Measurements from ENCODE around the gene CHMP3. TPM values are rescaled to one million over a fixed set of nuclear protein-coding genes. Genes with fewer than 3 reads are reported as not detected.

The CHMP3 gene
- polyA plus RNA-seq, 3 donors, result 45.4 to 115 (median 99.4) TPM

DNA sequence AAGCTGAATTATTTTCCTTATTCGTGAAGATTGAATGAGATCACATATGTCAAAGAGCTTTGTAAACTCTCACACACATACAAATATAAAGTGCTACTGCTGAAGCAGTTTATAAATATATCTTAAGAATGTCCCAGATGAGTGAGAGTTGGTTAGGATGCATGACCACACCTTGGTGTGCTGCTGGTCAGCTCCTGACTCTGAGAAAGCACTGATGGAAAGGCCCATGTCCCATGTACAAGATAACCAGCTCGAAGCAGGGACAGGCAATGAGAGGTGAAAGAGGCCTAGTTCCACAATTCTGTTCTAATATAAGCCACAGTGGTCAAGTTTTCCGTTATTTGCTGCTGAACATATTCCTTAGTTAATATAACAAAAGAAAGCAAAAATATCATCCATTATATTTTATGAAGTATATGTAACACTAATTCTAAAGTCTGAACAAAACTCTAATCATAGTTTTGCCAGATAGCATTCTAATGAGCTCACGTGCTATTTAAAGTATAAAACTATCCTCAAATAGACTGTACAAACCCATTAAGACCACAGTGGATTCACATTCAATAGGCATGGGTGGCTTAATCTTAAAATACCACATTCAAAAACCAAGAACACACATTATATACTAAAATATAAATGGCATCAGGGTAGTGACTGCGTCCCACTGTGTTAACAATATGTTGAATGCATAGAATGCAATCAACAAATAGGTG is 49.1 kb downstream of the CHMP3 start:
- no peak overlapping the region for H2AFZ ChIP-seq (ENCODE audit: insufficient read depth, low read depth, low read length, poor library complexity, severe bottlenecking)
- H3K9ac ChIP-seq (ENCODE audit: insufficient read depth, low read length, poor library complexity, severe bottlenecking), result no peak overlapping the region
- no peaks in the 10 kb centered on the region for H3K9me3 ChIP-seq (replicated peaks in 1 of 2; ENCODE audit: control insufficient read depth in 1 of 2, insufficient read depth in 1 of 2, low read length in 2 of 2)
- DNase-seq, result no peak
- no peaks in the 10 kb centered on the region for H3K27me3 Mint-ChIP-seq (ENCODE audit: low read depth in 3 of 3)
- no peaks in the 10 kb centered on the region for H3K9me3 Mint-ChIP-seq
- H3K4me3 Mint-ChIP-seq, result no peak overlapping the region
- peaks cover 37 to 54% of the 10 kb centered on the region in 2 donors for H3K36me3 Mint-ChIP-seq
- peaks cover 38% of the 10 kb centered on the region for H4K20me1 ChIP-seq (ENCODE audit: insufficient read depth, low read length)
- no peak overlapping the region for H3K4me3 ChIP-seq (replicated peaks in 1 of 3; ENCODE audit: low read depth in 2 of 3, low read length in 3 of 3)
- H3K27me3 ChIP-seq (ENCODE audit: control insufficient read depth in 2 of 2, insufficient read depth in 2 of 2, low read length in 2 of 2), result no peaks in the 10 kb centered on the region
- no peak overlapping the region for H3K27ac ChIP-seq (ENCODE audit: low read depth in 1 of 2, low read length in 2 of 2)
- no peaks in the 10 kb centered on the region for H3K4me1 Mint-ChIP-seq
- no CpG with 5 or more reads among the region's 5 CpGs for WGBS (ENCODE audit: insufficient coverage)
- H3K79me2 ChIP-seq (ENCODE audit: insufficient read depth, low read length), result peaks cover 18% of the 10 kb centered on the region
- intact Hi-C loops (cut with micrococcal nuclease), result no loop called here
- peaks cover 19 to 39% of the 10 kb centered on the region in 2 donors for H3K36me3 ChIP-seq (replicated peaks in 1 of 2; ENCODE audit: control insufficient read depth in 1 of 2, insufficient read depth in 2 of 2, low read length in 2 of 2)
- no peak overlapping the region for H3K27ac Mint-ChIP-seq
- no peaks in the 10 kb centered on the region for H3K4me1 ChIP-seq (ENCODE audit: control insufficient read depth in 1 of 2, insufficient read depth in 2 of 2, low read length in 2 of 2)
- H3K4me2 ChIP-seq (replicated peaks; ENCODE audit: extremely low read depth, low read length, poor library complexity, severe bottlenecking), result no peak overlapping the region
- TF ChIP-seq, protein P1, sequence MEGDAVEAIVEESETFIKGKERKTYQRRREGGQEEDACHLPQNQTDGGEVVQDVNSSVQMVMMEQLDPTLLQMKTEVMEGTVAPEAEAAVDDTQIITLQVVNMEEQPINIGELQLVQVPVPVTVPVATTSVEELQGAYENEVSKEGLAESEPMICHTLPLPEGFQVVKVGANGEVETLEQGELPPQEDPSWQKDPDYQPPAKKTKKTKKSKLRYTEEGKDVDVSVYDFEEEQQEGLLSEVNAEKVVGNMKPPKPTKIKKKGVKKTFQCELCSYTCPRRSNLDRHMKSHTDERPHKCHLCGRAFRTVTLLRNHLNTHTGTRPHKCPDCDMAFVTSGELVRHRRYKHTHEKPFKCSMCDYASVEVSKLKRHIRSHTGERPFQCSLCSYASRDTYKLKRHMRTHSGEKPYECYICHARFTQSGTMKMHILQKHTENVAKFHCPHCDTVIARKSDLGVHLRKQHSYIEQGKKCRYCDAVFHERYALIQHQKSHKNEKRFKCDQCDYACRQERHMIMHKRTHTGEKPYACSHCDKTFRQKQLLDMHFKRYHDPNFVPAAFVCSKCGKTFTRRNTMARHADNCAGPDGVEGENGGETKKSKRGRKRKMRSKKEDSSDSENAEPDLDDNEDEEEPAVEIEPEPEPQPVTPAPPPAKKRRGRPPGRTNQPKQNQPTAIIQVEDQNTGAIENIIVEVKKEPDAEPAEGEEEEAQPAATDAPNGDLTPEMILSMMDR (IDR thresholded peaks at IDR 0.05), result no peak

DNA sequence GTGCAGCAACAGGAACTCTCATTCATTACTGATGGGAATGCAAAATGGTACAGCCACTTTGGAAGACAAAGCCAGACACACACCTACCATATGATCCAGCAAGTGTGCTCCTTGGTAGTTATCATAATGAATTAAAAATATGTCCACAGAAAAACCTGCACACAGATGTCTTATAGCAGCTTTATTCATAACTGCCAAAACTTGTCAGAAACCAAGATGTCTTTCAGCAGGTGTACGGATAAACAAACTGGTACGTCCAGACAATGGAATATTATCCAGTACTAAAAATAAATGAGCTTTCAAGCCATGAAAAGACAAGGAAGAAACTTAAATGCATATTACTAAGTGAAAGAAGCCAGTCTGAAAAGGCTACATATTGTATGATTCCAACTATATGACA is 50.4 kb downstream of the CHMP3 start:
- no CpG with 5 or more reads among the region's 2 CpGs for WGBS (ENCODE audit: insufficient coverage)
- no peak overlapping the region for H3K27ac Mint-ChIP-seq
- Histone ChIP-seq H3K4me1 (ENCODE audit: control insufficient read depth in 1 of 2, insufficient read depth in 2 of 2, low read length in 2 of 2) (no peaks in the 10 kb centered on the region), H3K27me3 (ENCODE audit: control insufficient read depth in 2 of 2, insufficient read depth in 2 of 2, low read length in 2 of 2) (no peaks in the 10 kb centered on the region), H3K79me2 (ENCODE audit: insufficient read depth, low read length) (peaks cover 18% of the 10 kb centered on the region), H2AFZ (ENCODE audit: insufficient read depth, low read depth, low read length, poor library complexity, severe bottlenecking) (no peak overlapping the region), H3K4me2 (replicated peaks; ENCODE audit: extremely low read depth, low read length, poor library complexity, severe bottlenecking) (no peak overlapping the region), H3K36me3 (replicated peaks in 1 of 2; ENCODE audit: control insufficient read depth in 1 of 2, insufficient read depth in 2 of 2, low read length in 2 of 2) (peaks cover 31 to 51% of the 10 kb centered on the region in 2 donors), H3K9ac (ENCODE audit: insufficient read depth, low read length, poor library complexity, severe bottlenecking) (no peak overlapping the region), H3K4me3 (replicated peaks in 1 of 3; ENCODE audit: low read depth in 2 of 3, low read length in 3 of 3) (no peak overlapping the region), H4K20me1 (ENCODE audit: insufficient read depth, low read length) (peaks cover 42% of the 10 kb centered on the region), H3K9me3 (replicated peaks in 1 of 2; ENCODE audit: control insufficient read depth in 1 of 2, insufficient read depth in 1 of 2, low read length in 2 of 2) (no peaks in the 10 kb centered on the region), H3K27ac (ENCODE audit: low read depth in 1 of 2, low read length in 2 of 2) (no peak overlapping the region)
- intact Hi-C loops (cut with micrococcal nuclease), result no loop called here
- DNase-seq, result no peak
- TF ChIP-seq, protein P1 (IDR thresholded peaks at IDR 0.05), result no peak
- H3K36me3 Mint-ChIP-seq, result peaks cover 49 to 63% of the 10 kb centered on the region in 2 donors
- no peaks in the 10 kb centered on the region for H3K27me3 Mint-ChIP-seq (ENCODE audit: low read depth in 3 of 3)
- no peaks in the 10 kb centered on the region for H3K4me1 Mint-ChIP-seq
- no peak overlapping the region for H3K4me3 Mint-ChIP-seq
- H3K9me3 Mint-ChIP-seq, result no peaks in the 10 kb centered on the region

Measured in CD14-positive monocyte (primary cell).